NCI-H1092 treated with DMSO at 0.1 percent for 48 hours (cell line): ENCODE results near the gene PASD1.

Experiments used
- DNase-seq: peaks from one replicate; lab custom pipeline; 2025; lab: John Stamatoyannopoulos, UW

PASD1 gene

GRCh38 chrX:151701531-151701930, 138.1 kb downstream of the PASD1 start:
- no peak for DNase-seq

- DNase-seq: no peak
Observed at GRCh38 chrX:151702026-151702714, 138.7 kb downstream of the PASD1 start.

GRCh38 chrX:151702741-151703340, 139.4 kb downstream of the PASD1 start:
- DNase-seq: no peak

GRCh38 chrX:151703487-151703886, 140.0 kb downstream of the PASD1 start:
- peak; percentile 68 for DNase-seq

- no peak for DNase-seq
Observed at GRCh38 chrX:151704041-151704663, 140.7 kb downstream of the PASD1 start.

- DNase-seq: no peak
Observed at GRCh38 chrX:151708821-151709220, 145.3 kb downstream of the PASD1 start.

- no peak for DNase-seq
Observed at GRCh38 chrX:151710457-151710856, 147.0 kb downstream of the PASD1 start.

- no peak for DNase-seq
Observed at GRCh38 chrX:151711154-151711553, 147.7 kb downstream of the PASD1 start.

- DNase-seq: peak; percentile 34
Observed at GRCh38 chrX:151711787-151712186, 148.3 kb downstream of the PASD1 start.

GRCh38 chrX:151712253-151712652, 148.8 kb downstream of the PASD1 start:
- no peak for DNase-seq

GRCh38 chrX:151713849-151714248, 150.4 kb downstream of the PASD1 start:
- peak; percentile 43 for DNase-seq

- DNase-seq: no peak
Observed at GRCh38 chrX:151714362-151714761, 150.9 kb downstream of the PASD1 start.

- no peak for DNase-seq
Observed at GRCh38 chrX:151715752-151716151, 152.3 kb downstream of the PASD1 start, which contains the start of gene FATE1. Gene FATE1 (plus strand): TSS chrX:151716035. CDS start chrX:151716120, 85 bp downstream.

- no peak for DNase-seq
Observed at GRCh38 chrX:151722241-151722846, 158.9 kb downstream of the PASD1 start.

- no peak for DNase-seq
Observed at GRCh38 chrX:151723156-151723760, 159.8 kb downstream of the PASD1 start.

- peak; percentile 50 for DNase-seq
Observed at GRCh38 chrX:151724563-151725337, 161.3 kb downstream of the PASD1 start.

- peak; percentile 50 for DNase-seq
Observed at GRCh38 chrX:151725338-151725614, 161.8 kb downstream of the PASD1 start.
